K562 treated with DMSO at 1 percent for 48 hours (cell line): ENCODE results near the gene TRAPPC11. TPM values are rescaled to one million over a fixed set of nuclear protein-coding genes. Genes with fewer than 3 reads are reported as not detected.

Source experiments
- total RNA-seq: library from RNA; unstranded; fragments of 300-600 nt; gene quantifications from 2 replicates; pipeline ENCODE4 v1.2.3, GENCODE V29; 2022; ENCODE audit warnings: low replicate concordance; ENCODE audit errors: extremely low read depth

Gene TRAPPC11
- total RNA-seq, result not detected in 2 replicates

DNA sequence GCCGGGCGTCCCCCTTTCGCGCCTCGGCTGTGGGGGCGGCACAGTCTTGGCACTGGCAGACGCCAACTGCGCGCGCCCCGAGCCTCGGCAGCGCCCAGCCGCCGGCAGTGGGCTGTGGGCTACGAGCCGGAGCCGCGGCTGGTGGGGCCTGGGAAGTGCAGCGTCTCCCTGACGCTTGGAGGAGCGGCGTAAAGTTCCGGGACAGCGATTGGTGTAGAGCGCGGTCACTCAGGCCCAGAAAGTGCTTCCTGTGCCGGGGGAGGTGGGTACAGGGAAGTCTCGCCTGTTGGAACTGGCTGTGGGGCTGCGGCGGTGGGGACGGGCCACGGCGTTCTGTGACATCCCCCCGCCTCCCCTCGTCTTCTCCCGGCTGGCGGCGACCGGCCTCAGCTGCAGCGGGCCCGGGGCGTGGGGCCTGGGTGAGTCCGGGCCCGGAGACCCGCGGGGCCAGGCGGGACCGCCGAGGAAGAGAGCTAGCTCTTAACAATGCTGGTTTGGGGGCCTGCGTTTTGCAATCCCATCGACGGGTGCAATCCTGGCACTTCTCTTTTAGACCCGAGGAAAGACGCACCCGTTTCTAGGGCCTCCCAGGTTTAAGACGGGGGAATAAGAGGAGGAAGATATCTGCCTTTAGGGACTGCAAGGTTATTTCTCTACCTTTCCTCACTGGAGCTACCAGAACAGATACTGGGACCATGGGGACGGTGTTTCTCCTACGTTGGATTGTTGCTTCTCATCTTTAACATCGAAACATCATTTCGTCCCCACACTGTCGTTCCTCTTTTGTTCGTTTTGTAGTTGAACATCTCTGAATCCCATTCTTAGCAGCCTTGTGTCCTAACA is at the start of gene TRAPPC11, which contains the start of gene RWDD4:
Gene TRAPPC11 (plus strand): TSS at position 265 of the 843 bp plus-strand sequence. CDS start 4,575 bp downstream, outside the sequence.
Gene RWDD4 (minus strand): TSS at position 157 of the 843 bp plus-strand sequence. CDS start 233 bp downstream, outside the sequence.

Other genes starting within 250 kb of the TRAPPC11 start
- gene CDKN2AIP, start 214.7 kb upstream of the TRAPPC11 start, total RNA-seq, result not detected in 2 replicates
- gene ING2, start 154.2 kb upstream of the TRAPPC11 start, total RNA-seq, result not detected in 2 replicates
- not detected in 2 replicates for gene RWDD4, start 108 bp upstream of the TRAPPC11 start, total RNA-seq
- not detected in 2 replicates for gene STOX2, start 246.0 kb downstream of the TRAPPC11 start, total RNA-seq